RPMI7951 (cell line): ENCODE results near the gene AFF3. TPM values are rescaled to one million over a fixed set of nuclear protein-coding genes. Genes with fewer than 3 reads are reported as not detected.
"Not testable (repeated sequence)": the region's sequence is repeated elsewhere in the genome, so short reads cannot be mapped to it uniquely, and the experiment has no call there.

Source experiments
- DNase-seq: peaks from one replicate; pipeline ENCODE4 v3.0.0-alpha.2; 2012; ENCODE audit warnings: low read depth
- total RNA-seq: library from RNA; depleted of rRNA; stranded (reverse); fragments of >200 nt; shearing (Covaris generic); gene quantifications from 2 replicates; pipeline ENCODE4 v1.2.3, GENCODE V29; 2014

Gene AFF3
- total RNA-seq, 1 experiment from 2014 or later: 1.3 TPM

DNA sequence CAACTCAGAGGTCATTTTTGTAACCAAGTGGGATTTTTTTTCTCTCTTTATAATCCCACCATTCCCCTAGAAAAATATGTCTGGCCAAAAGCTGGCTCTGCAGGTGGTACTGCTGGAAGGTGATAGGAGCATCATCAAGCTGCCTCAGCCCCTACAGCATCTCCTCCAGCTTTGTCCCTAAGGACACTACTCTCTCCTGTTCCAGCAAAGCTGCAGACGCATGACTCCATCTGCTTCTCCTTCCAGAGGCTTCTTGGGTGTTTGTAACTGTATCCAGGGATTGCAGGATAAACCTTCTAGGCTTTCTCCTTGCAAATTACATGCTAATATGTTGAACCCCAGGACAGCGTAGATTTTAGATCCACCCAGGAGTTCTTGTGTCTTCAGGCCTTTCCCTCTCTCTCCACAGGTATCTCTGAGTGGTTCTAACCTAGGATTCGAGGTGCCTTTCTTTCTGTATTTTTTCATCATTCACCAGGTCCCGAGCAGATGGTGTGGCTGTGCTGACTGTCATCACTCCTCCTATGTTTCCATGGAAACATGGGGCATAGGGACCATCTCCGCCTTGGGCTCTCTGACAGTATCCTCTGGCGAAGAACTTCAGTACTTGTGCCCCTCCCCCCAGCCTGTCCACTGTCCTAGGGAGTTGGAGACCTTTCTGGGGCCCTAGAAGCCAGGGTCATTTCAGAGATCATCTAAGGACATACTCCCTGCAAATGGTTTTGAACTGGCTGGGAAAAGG is 34.3 kb downstream of the AFF3 start:
- no peak for DNase-seq

DNA sequence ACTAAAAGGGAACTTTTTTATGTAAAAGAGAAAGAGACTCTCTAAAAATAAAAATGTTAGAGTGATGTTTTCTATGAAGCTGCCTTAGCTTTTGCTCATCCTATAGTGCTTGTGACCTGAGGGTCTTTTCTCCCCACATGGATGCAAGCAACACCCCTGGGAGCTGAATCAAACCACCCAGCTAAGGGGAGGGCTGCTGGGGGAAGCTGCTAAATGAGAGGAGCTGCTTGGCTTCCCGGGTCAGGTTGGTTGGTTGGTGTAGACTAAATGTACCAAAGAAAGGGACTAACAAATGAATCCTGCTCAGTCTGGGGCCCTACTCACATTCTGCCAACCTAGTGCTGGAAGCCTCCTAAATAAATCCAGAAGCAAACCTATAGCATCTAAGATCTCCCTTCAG is 35.0 kb downstream of the AFF3 start:
- DNase-seq: no peak

GRCh38 chr2:100106460-100106859 is 35.9 kb downstream of the AFF3 start:
- no peak for DNase-seq

- no peak for DNase-seq
Observed at GRCh38 chr2:100105678-100106054, 36.7 kb downstream of the AFF3 start.

DNA sequence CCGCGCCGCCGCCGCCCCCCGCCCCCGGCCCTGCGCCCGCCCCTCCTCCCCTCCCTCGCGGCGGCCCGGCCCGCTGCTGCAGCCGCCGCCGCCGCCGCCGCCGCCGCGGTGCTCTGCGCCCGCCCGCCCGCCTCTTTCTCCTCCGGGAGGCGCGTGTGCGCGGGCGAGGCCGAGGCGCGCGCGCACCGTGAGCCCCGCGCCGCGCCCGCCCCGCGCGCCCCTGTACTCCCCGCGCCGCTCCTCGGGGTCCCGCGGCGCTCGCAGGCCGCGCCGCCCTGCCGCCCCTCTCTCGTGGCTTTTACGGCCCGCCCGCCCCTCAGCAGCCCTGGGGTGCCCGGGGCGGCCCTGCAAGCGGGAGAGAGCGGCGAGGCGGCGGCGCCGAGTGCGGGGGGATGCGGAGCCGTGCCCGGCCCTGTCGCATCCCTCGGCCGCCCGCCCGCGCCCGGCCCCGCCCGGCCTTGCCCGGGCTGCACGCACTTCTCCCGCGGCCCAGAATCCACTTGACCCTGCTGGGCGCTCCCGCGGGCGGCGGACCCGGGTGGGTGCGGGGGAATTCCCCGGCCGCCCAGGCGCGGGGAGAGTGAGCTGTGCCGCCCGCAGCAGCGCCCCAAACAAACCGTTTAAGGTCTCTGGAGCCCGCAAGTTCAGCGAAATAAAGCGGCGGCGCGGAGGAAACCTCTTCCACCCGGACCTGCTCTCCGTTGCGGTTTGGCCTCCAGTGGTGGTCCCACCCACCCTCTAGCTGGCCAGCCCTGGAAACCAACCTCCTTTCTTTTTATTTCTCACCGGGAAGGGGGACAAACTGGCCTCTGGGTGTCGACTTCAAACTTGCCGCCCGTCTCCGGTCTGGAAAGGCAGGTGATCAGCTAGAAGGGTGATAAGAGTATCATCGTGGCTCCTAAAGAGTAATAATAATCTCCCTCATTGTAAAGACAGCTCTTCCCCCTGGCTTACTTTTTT is 37.4 kb downstream of the AFF3 start:
- DNase-seq: no peak

GRCh38 chr2:100104265-100104664 is 38.1 kb downstream of the AFF3 start:
- not testable (repeated sequence) for DNase-seq

DNA sequence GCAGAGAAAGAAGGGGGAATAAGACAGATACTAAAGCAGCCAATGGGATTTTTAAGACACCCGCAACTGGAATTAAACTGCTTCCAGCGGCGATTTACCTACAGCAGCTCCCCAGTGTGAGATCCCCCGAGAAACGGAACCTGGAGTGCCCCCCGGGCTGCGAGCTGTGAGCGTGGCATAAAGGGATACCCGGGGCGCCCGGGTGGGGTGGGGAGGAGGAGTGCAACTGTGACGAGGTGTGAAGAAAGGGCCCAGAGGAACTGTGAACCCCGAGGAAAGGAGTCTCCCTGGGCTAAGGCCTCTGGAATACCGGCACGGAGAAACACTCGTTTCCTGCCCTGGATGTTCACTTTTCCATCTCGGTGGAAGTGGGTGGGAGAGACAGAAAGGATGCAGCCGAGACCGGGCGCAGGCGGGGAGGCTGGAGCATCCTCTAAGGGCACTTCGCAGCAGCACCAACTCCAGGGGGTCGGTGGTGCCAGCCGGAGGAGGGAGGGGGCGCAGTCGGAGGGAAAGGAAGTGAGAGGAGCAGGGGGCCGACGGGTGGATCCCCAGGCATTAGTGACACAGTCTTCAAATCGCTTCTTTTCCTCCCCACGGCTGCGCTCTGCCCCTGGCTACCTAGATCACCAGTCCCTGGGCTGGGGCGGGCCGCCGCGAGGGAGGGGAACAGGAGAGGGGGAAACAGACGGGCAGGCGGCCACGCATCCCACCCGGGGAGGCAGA is 38.7 kb downstream of the AFF3 start:
- DNase-seq: not testable (repeated sequence)

DNA sequence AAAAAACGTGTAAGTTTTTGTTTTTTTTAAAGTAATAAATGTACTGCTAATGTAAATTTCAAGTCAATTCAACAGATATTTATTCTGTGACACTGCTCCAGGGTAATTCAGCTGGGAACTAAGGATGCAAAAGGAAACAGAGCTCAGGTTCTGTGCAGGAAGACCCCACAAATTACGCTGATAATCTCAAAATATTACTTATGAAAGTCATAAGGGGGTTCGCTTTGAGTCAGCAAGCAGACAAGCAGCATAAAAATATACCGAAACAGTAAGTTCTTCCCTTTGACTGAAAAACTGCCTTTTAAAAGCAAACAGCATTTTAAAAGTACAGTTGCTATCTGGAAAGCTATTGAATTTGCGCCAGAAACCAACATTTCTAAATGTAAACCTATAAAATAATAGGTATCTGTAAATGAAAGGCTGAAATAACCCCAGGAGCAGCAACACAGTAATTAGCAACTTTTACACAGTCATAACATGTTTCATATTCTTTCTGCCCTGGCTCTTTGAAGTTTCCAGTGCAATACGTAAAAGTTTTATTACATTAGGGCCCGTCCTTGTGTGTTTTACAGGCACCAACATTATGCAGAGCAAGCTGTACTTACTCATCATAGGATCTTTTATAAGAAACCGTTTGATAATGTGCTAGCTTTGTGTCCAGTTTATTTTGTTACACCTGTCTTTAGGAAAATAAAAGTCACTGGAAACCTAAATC is 39.8 kb downstream of the AFF3 start:
- DNase-seq: not testable (repeated sequence)

DNA sequence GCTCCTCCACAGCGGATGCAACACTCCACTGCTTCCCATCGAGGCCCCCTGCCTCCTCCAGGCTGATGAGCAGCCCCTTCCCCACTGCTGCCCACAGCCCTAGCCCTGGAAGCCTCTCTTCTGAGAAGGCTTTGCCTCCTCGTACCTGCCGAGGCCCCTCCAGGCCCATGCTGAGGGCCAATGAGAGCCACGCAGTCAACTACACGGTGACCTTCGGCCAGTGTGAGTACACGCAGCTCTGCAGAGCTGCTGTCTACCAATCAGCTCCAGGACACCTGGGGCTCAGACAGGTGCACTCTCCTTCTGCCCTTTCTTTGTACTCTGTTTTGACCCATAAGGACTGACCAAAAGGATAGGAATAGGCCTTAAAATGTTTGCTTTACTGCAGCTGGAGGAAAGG is 43.5 kb downstream of the AFF3 start:
- DNase-seq: not testable (repeated sequence)

GRCh38 chr2:100097611-100098294 is 44.6 kb downstream of the AFF3 start:
- DNase-seq: not testable (repeated sequence)

DNA sequence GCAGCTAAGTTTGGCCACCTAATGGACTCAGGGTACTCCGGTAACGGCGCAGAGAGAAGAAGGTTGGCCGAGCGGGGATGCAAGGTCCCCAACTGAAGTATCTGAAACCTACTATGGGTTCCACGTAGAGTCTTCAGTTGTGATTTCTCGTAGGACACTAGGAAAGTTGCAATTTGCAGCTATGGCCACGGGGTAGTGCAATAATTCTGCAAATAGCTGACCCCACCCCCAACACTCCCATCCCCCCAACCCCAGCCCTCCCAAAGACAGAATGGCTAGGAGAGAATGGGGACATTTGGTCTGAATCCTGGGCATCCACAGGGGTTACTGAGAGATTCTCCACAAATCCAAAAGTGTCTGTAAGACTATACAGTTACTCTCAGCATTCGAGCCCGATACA is 46.5 kb downstream of the AFF3 start:
- not testable (repeated sequence) for DNase-seq

GRCh38 chr2:100091807-100092206 is 50.6 kb downstream of the AFF3 start:
- not testable (repeated sequence) for DNase-seq

DNA sequence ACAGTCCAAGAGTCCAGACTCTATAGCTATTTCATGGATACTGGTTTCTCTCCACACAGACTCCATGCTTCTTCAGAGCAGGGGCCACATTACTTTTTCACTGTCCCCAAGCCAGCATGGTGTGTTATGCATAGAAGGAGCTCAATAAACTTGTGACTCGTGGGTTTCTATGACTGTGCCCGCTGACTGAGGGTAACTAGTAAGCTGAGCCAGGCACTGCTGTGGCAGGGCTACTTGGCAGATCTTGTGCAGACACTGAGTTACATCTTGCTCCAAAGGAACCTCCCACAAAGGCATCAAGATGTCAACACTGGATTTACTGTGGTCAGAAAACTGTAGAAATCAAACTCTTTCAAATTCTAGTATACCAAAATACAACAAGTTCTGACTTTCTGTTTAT is 56.6 kb downstream of the AFF3 start:
- DNase-seq: not testable (repeated sequence)

DNA sequence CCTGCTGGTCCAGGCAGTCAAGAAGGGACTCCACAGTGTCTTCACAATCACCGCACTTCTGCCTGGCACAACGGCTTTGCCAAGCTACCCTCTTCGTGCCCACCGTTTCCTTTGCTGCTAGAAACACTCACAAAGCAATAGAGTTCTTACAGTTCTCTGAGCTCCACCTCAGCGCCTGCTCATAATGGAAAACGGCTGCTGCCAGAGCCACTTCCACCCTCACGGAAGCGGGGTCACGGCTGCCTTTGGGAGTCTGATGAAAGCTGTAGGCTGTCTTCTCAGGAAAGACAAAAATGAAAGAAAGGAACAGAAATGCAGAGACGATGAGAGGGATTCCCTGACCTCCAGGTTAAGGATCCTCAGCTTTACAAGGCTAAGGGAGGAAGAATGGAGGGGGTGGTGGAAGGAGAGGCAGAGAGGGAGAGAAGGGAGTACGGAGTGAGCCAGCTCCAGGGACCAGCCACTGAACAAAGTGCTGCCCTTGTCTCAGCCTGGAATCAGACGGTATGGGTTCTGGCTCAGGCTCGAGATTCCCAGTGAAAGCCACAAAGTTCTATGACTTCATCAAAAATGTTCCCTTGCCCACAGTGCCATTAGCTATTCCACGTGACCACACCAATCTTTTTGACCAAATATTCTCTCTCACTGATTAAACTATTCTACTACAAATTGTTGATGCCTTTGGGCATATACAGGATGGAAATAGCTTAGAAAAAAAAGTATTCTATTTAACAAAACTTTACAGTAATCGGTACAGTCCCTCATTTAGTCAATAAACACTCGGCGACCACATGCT is 58.8 kb downstream of the AFF3 start:
- peak; percentile 48 for DNase-seq

- DNase-seq: not testable (repeated sequence)
Observed at GRCh38 chr2:100082302-100082978, 60.0 kb downstream of the AFF3 start.

- DNase-seq: no peak
Observed at GRCh38 chr2:100077935-100078334, 64.5 kb downstream of the AFF3 start.

GRCh38 chr2:100077456-100077855 is 64.9 kb downstream of the AFF3 start:
- no peak for DNase-seq

- DNase-seq: no peak
Observed at GRCh38 chr2:100075532-100075931, 66.9 kb downstream of the AFF3 start.

- no peak for DNase-seq
Observed at GRCh38 chr2:100073110-100073509, 69.3 kb downstream of the AFF3 start.
